NCI-H510A treated with DMSO at 0.1 percent for 48 hours (cell line): ENCODE data around the gene ARF1.

Experiments
- DNase-seq: peaks from one replicate; lab custom pipeline; 2025; lab: John Stamatoyannopoulos, UW

ARF1 gene

GRCh38 chr1:228148196-228148861 is 65.8 kb downstream of the ARF1 start:
- DNase-seq: no peak
